ENCODE measurements around the gene CD79B.
A peak's percentile ranks its signal among the peaks of the same experiment; 100 is the strongest.
"Not testable (repeated sequence)": the region's sequence is repeated elsewhere in the genome, so short reads cannot be mapped to it uniquely, and the experiment has no call there.

The CD79B gene

GRCh38 chr17:63918305-63918704 is 13.8 kb downstream of the CD79B start:
- TF ChIP-seq CTCF (IDR thresholded peaks at IDR 0.05; ENCODE audit: insufficient read depth, low read depth, low read length, missing control alignments): no peak
- DNase-seq (ENCODE audit: low read depth): no peak
- H3K4me3 ChIP-seq (ENCODE audit: low read depth, low read length): no peak overlapping the region

- no peak overlapping the region for H3K4me3 ChIP-seq (ENCODE audit: low read depth, low read length)
- no peak for DNase-seq (ENCODE audit: low read depth)
- no peak for TF ChIP-seq CTCF (IDR thresholded peaks at IDR 0.05; ENCODE audit: insufficient read depth, low read depth, low read length, missing control alignments)
Observed at GRCh38 chr17:63917646-63918045, 14.5 kb downstream of the CD79B start.

- not testable (repeated sequence) for H3K4me3 ChIP-seq (ENCODE audit: low read depth, low read length); DNase-seq (ENCODE audit: low read depth)
Observed at GRCh38 chr17:63917206-63917605, 14.9 kb downstream of the CD79B start.

- TF ChIP-seq CTCF (IDR thresholded peaks at IDR 0.05; ENCODE audit: insufficient read depth, low read depth, low read length, missing control alignments): no peak
- DNase-seq (ENCODE audit: low read depth): no peak
Observed at GRCh38 chr17:63916566-63917185, 15.5 kb downstream of the CD79B start.

GRCh38 chr17:63915753-63916152 is 16.4 kb downstream of the CD79B start:
- not testable (repeated sequence) for DNase-seq (ENCODE audit: low read depth); H3K4me3 ChIP-seq (ENCODE audit: low read depth, low read length)

More at GRCh38 chr17:63916566-63917185, 15.5 kb downstream of the CD79B start:
- no peak overlapping the region for H3K4me3 ChIP-seq (ENCODE audit: low read depth, low read length)

- no peak overlapping the region for H3K4me3 ChIP-seq (ENCODE audit: low read depth, low read length)
- no peak for TF ChIP-seq CTCF (IDR thresholded peaks at IDR 0.05; ENCODE audit: insufficient read depth, low read depth, low read length, missing control alignments)
- no peak for DNase-seq (ENCODE audit: low read depth)
Observed at GRCh38 chr17:63914471-63914870, 17.7 kb downstream of the CD79B start.

- H3K4me3 ChIP-seq (ENCODE audit: low read depth, low read length): no peak overlapping the region
- TF ChIP-seq CTCF (IDR thresholded peaks at IDR 0.05; ENCODE audit: insufficient read depth, low read depth, low read length, missing control alignments): peak; percentile 71
- DNase-seq (ENCODE audit: low read depth): peak; percentile 40
Observed at GRCh38 chr17:63911657-63912100, 20.5 kb downstream of the CD79B start.

GRCh38 chr17:63911041-63911635 is 21.0 kb downstream of the CD79B start, which contains the start of gene CSHL1:
Gene CSHL1 (minus strand): TSS chr17:63911258. CDS start chr17:63911196, 62 bp downstream.
- no peak for TF ChIP-seq CTCF (IDR thresholded peaks at IDR 0.05; ENCODE audit: insufficient read depth, low read depth, low read length, missing control alignments)
- H3K4me3 ChIP-seq (ENCODE audit: low read depth, low read length): no peak within 1 kb of the TSS
- DNase-seq (ENCODE audit: low read depth): no peak
